ENCODE data around the gene HSPA14. TPM values are rescaled to one million over a fixed set of nuclear protein-coding genes. Genes with fewer than 3 reads are reported as not detected.
"Not testable (repeated sequence)": the region's sequence is repeated elsewhere in the genome, so short reads cannot be mapped to it uniquely, and the experiment has no call there.

HSPA14 gene
- total RNA-seq, 2 donors from 2014 or later, result 17.1 to 24.9 TPM

GRCh38 chr10:14815681-14816080 is 22.4 kb upstream of the HSPA14 start:
- Histone ChIP-seq H3K9me3 (ENCODE audit: control insufficient read depth, low read length) (no peaks in the 10 kb centered on the region), H3K4me3 (ENCODE audit: low read length) (no peak overlapping the region), H3K9ac (ENCODE audit: extremely low read depth, low read length, poor library complexity, severe bottlenecking) (no peak overlapping the region), H3K36me3 (ENCODE audit: control insufficient read depth, insufficient read depth, low read length) (no peaks in the 10 kb centered on the region), H3K27ac (ENCODE audit: low read depth, low read length) (no peak overlapping the region), H3K4me1 (ENCODE audit: control insufficient read depth, insufficient read depth, low read length) (no peaks in the 10 kb centered on the region), H3K27me3 (ENCODE audit: control insufficient read depth, insufficient read depth, low read length, poor library complexity, severe bottlenecking) (no peaks in the 10 kb centered on the region)
- Mint-ChIP-seq H3K4me3 (no peak overlapping the region), H3K27me3 (ENCODE audit: insufficient read depth) (no peaks in the 10 kb centered on the region), H3K36me3 (ENCODE audit: low read depth) (no peaks in the 10 kb centered on the region), H3K27ac (no peak overlapping the region), H3K4me1 (peaks cover 7% of the 10 kb centered on the region), H3K9me3 (peaks cover 2% of the 10 kb centered on the region)
- no peak for DNase-seq
- 89 to 91% methylated on average over 4 to 6 of the region's 6 CpGs for WGBS, 2 experiments (ENCODE audit: insufficient coverage in 1 of 2, insufficient read length in 1 of 2)
- TF ChIP-seq CTCF (conservative IDR thresholded peaks at IDR 0.05), result no peak

- not testable (repeated sequence) for H3K4me3 Mint-ChIP-seq; H3K27me3 ChIP-seq (ENCODE audit: control insufficient read depth, insufficient read depth, low read length, poor library complexity, severe bottlenecking); H3K4me1 Mint-ChIP-seq; H3K36me3 Mint-ChIP-seq (ENCODE audit: low read depth); H3K27ac Mint-ChIP-seq; DNase-seq; H3K4me1 ChIP-seq (ENCODE audit: control insufficient read depth, insufficient read depth, low read length); H3K9ac ChIP-seq (ENCODE audit: extremely low read depth, low read length, poor library complexity, severe bottlenecking); H3K4me3 ChIP-seq (ENCODE audit: low read length); H3K27ac ChIP-seq (ENCODE audit: low read depth, low read length); H3K27me3 Mint-ChIP-seq (ENCODE audit: insufficient read depth); H3K9me3 ChIP-seq (ENCODE audit: control insufficient read depth, low read length); H3K36me3 ChIP-seq (ENCODE audit: control insufficient read depth, insufficient read depth, low read length); H3K9me3 Mint-ChIP-seq
- WGBS, 2 experiments (ENCODE audit: insufficient coverage in 1 of 2, insufficient read length in 1 of 2), result 95 to 96% methylated on average over 4 to 7 of the region's 7 CpGs
Observed at GRCh38 chr10:14816717-14817116, 21.4 kb upstream of the HSPA14 start.

GRCh38 chr10:14820010-14820774 is 17.9 kb upstream of the HSPA14 start:
- no peaks in the 10 kb centered on the region for H3K36me3 ChIP-seq (ENCODE audit: control insufficient read depth, insufficient read depth, low read length)
- Mint-ChIP-seq H3K27ac (no peak overlapping the region), H3K36me3 (ENCODE audit: low read depth) (no peaks in the 10 kb centered on the region), H3K4me3 (no peak overlapping the region), H3K9me3 (peaks cover 2% of the 10 kb centered on the region), H3K4me1 (peaks cover 15% of the 10 kb centered on the region), H3K27me3 (ENCODE audit: insufficient read depth) (peaks cover 2% of the 10 kb centered on the region)
- no peak overlapping the region for H3K4me3 ChIP-seq (ENCODE audit: low read length)
- no peaks in the 10 kb centered on the region for H3K9me3 ChIP-seq (ENCODE audit: control insufficient read depth, low read length)
- H3K9ac ChIP-seq (ENCODE audit: extremely low read depth, low read length, poor library complexity, severe bottlenecking), result no peak overlapping the region
- TF ChIP-seq CTCF (conservative IDR thresholded peaks at IDR 0.05), result no peak
- no peak for DNase-seq
- no peak overlapping the region for H3K27ac ChIP-seq (ENCODE audit: low read depth, low read length)
- H3K4me1 ChIP-seq (ENCODE audit: control insufficient read depth, insufficient read depth, low read length), result peaks cover 5% of the 10 kb centered on the region
- peaks cover 1% of the 10 kb centered on the region for H3K27me3 ChIP-seq (ENCODE audit: control insufficient read depth, insufficient read depth, low read length, poor library complexity, severe bottlenecking)
- 94 to 96% methylated on average over 8 to 9 of the region's 10 CpGs for WGBS, 2 experiments (ENCODE audit: insufficient coverage in 1 of 2, insufficient read length in 1 of 2)
